Liver (tissue), 3 donors: ENCODE data around the gene RGS1.

Experiments used
- EGR1 ChIP-seq, 2 donors: IDR thresholded peaks; 2 replicates each; pipeline ENCODE4 v1.6.1; 2016 to 2018; ENCODE audit warnings: antibody characterized with exemption in 2 of 2, low read depth in 2 of 2
- FOXA1 ChIP-seq: IDR thresholded peaks from 2 replicates; pipeline ENCODE4 v1.6.1; 2016; ENCODE audit warnings: antibody characterized with exemption
- GABPA ChIP-seq, 2 donors: IDR thresholded peaks in 1 of 2; conservative IDR thresholded peaks in 1 of 2; 2 replicates each; pipeline ENCODE4 v1.6.1; 2016; ENCODE audit warnings: antibody characterized with exemption in 2 of 2, mild to moderate bottlenecking in 1 of 2, moderate library complexity in 1 of 2
- HNF4A ChIP-seq, 2 donors: conservative IDR thresholded peaks; 2 replicates each; pipeline ENCODE4 v1.6.1; 2016; ENCODE audit warnings: antibody characterized with exemption in 2 of 2, mild to moderate bottlenecking in 2 of 2
- JUND ChIP-seq, 2 donors: IDR thresholded peaks; 2 replicates each; pipeline ENCODE4 v1.6.1; 2016; ENCODE audit warnings: antibody characterized with exemption in 2 of 2
- MAX ChIP-seq: IDR thresholded peaks from 2 replicates; pipeline ENCODE4 v1.6.1; 2016; ENCODE audit warnings: antibody characterized with exemption
- NR2F2 ChIP-seq: IDR thresholded peaks from 2 replicates; pipeline ENCODE4 v1.6.1; 2016; ENCODE audit warnings: antibody characterized with exemption
- RAD21 ChIP-seq, 2 donors: IDR thresholded peaks; 2 replicates each; pipeline ENCODE4 v1.6.1; 2016; ENCODE audit warnings: antibody characterized with exemption in 2 of 2, mild to moderate bottlenecking in 2 of 2
- REST ChIP-seq: IDR thresholded peaks from 2 replicates; pipeline ENCODE4 v1.6.1; 2016; ENCODE audit warnings: antibody characterized with exemption, mild to moderate bottlenecking
- TAF1 ChIP-seq: conservative IDR thresholded peaks from 2 replicates; pipeline ENCODE4 v1.6.1; 2016; ENCODE audit warnings: antibody characterized with exemption, mild to moderate bottlenecking
- ZBTB33 ChIP-seq: IDR thresholded peaks from 2 replicates; pipeline ENCODE4 v1.6.1; 2016; ENCODE audit warnings: antibody characterized with exemption
- TF ChIP-seq, protein P1 (sequence below): fragments of 150-350 bp; IDR thresholded peaks from 2 replicates; pipeline ENCODE4 v1.5.1; 2017; ENCODE audit warnings: improper control_type of control experiment, low read depth, low read length; ENCODE audit not compliant: missing input control
- donor health status: healthy.
- donor health status: healthy.

- TF ChIP-seq ZBTB33 (no peak), NR2F2 (no peak), JUND (IDR thresholded peaks at IDR 0.05) (no peak), REST (no peak), GABPA (IDR thresholded peaks at IDR 0.05 in 1 of 2, conservative IDR thresholded peaks at IDR 0.05 in 1 of 2) (no peak), MAX (no peak), RAD21 (IDR thresholded peaks at IDR 0.05) (no peak), FOXA1 (no peak), HNF4A (conservative IDR thresholded peaks at IDR 0.05) (no peak), TAF1 (no peak), EGR1 (IDR thresholded peaks at IDR 0.05; ENCODE audit: low read depth in 2 of 2) (no peak)
- TF ChIP-seq, protein P1, sequence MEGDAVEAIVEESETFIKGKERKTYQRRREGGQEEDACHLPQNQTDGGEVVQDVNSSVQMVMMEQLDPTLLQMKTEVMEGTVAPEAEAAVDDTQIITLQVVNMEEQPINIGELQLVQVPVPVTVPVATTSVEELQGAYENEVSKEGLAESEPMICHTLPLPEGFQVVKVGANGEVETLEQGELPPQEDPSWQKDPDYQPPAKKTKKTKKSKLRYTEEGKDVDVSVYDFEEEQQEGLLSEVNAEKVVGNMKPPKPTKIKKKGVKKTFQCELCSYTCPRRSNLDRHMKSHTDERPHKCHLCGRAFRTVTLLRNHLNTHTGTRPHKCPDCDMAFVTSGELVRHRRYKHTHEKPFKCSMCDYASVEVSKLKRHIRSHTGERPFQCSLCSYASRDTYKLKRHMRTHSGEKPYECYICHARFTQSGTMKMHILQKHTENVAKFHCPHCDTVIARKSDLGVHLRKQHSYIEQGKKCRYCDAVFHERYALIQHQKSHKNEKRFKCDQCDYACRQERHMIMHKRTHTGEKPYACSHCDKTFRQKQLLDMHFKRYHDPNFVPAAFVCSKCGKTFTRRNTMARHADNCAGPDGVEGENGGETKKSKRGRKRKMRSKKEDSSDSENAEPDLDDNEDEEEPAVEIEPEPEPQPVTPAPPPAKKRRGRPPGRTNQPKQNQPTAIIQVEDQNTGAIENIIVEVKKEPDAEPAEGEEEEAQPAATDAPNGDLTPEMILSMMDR = no peak
Measured at GRCh38 chr1:192574073-192574472, 1.5 kb upstream of the RGS1 start.
